CD4-positive, CD25-positive, alpha-beta regulatory T cell (primary cell): ENCODE measurements around the gene DBI. TPM values are rescaled to one million over a fixed set of nuclear protein-coding genes. Genes with fewer than 3 reads are reported as not detected.
A peak's percentile ranks its signal among the peaks of the same experiment; 100 is the strongest.
"Not testable (repeated sequence)": the region's sequence is repeated elsewhere in the genome, so short reads cannot be mapped to it uniquely, and the experiment has no call there.

ENCODE experiments used
- ATAC-seq, 2 donors: fragments of 150-1000 bp; cut with Tn5 transposase; one replicate each; pipeline ENCODE4 v1.10.0; 2021; ENCODE audit warnings: low read depth in 2 of 2, moderate number of reproducible peaks in 2 of 2, moderate library complexity in 1 of 2
- DNase-seq, 3 donors: peaks; one replicate each; pipeline versions ENCODE4 v3.0.0 to v3.0.0-alpha.2; 2012 to 2022; ENCODE audit warnings: mixed read lengths in 1 of 3
- H3K27ac ChIP-seq: one replicate; pipeline ENCODE4 v1.7.0; 2013; ENCODE audit warnings: mild to moderate bottlenecking, low read length; ENCODE audit not compliant: insufficient read depth, poor library complexity, severe bottlenecking
- H3K27me3 ChIP-seq: one replicate; pipeline ENCODE4 v1.7.0; 2013; ENCODE audit warnings: low read length; ENCODE audit not compliant: control insufficient read depth, insufficient read depth
- H3K36me3 ChIP-seq: one replicate; pipeline ENCODE4 v1.7.0; 2013; ENCODE audit warnings: mild to moderate bottlenecking, low read length, moderate library complexity; ENCODE audit not compliant: control insufficient read depth, insufficient read depth
- H3K4me1 ChIP-seq: 2 replicates; pipeline ENCODE4 v1.7.0; 2013; ENCODE audit warnings: mild to moderate bottlenecking, low read length; ENCODE audit not compliant: insufficient read depth, control insufficient read depth, poor library complexity, severe bottlenecking
- H3K4me3 ChIP-seq: one replicate; pipeline ENCODE4 v1.7.0; 2013; ENCODE audit warnings: low read depth, mild to moderate bottlenecking, low read length, moderate library complexity
- H3K9me3 ChIP-seq, 2 experiments: 1 replicate in 1 of 2; 2 replicates in 1 of 2; pipeline ENCODE4 v1.7.0; 2013; ENCODE audit warnings: low read length in 2 of 2, mild to moderate bottlenecking in 1 of 2, moderate library complexity in 1 of 2; ENCODE audit not compliant: control insufficient read depth in 2 of 2
- H3K27ac Mint-ChIP-seq, 3 donors: one replicate each; pipeline ENCODE4 v1.8.0; 2020 to 2022; ENCODE audit warnings: mild to moderate bottlenecking in 3 of 3, mixed read lengths in 3 of 3, moderate library complexity in 2 of 3
- H3K27me3 Mint-ChIP-seq: one replicate; pipeline ENCODE4 v1.8.0; 2022; ENCODE audit warnings: mild to moderate bottlenecking, mixed read lengths
- H3K36me3 Mint-ChIP-seq: one replicate; pipeline ENCODE4 v1.8.0; 2020; ENCODE audit warnings: mixed read lengths
- H3K4me1 Mint-ChIP-seq, 4 donors: one replicate each; pipeline ENCODE4 v1.8.0; 2020 to 2022; ENCODE audit warnings: mixed read lengths in 4 of 4, mild to moderate bottlenecking in 1 of 4
- H3K4me3 Mint-ChIP-seq, 4 donors: one replicate each; pipeline ENCODE4 v1.8.0; 2020 to 2022; ENCODE audit warnings: mild to moderate bottlenecking in 4 of 4, mixed read lengths in 4 of 4, moderate library complexity in 3 of 4
- H3K9me3 Mint-ChIP-seq, 7 donors: one replicate each; pipeline ENCODE4 v1.8.0; 2020 to 2022; ENCODE audit warnings: mixed read lengths in 7 of 7, mild to moderate bottlenecking in 3 of 7, moderate library complexity in 2 of 7
- polyA plus RNA-seq, 4 donors: library from polyadenylated mRNA; unstranded; fragments of 300-500 nt; fragmentation: Illumina TruSeq; gene quantifications; one replicate each; pipeline ENCODE4 v1.2.3, GENCODE V29; 2021
- total RNA-seq: library from RNA; stranded (reverse); gene quantifications from one replicate; pipeline ENCODE4 v1.2.3, GENCODE V29; 2022

Gene DBI
- total and polyA plus RNA-seq, 5 donors from 2014 or later, result 49.9 to 556 (median 349) TPM

DNA sequence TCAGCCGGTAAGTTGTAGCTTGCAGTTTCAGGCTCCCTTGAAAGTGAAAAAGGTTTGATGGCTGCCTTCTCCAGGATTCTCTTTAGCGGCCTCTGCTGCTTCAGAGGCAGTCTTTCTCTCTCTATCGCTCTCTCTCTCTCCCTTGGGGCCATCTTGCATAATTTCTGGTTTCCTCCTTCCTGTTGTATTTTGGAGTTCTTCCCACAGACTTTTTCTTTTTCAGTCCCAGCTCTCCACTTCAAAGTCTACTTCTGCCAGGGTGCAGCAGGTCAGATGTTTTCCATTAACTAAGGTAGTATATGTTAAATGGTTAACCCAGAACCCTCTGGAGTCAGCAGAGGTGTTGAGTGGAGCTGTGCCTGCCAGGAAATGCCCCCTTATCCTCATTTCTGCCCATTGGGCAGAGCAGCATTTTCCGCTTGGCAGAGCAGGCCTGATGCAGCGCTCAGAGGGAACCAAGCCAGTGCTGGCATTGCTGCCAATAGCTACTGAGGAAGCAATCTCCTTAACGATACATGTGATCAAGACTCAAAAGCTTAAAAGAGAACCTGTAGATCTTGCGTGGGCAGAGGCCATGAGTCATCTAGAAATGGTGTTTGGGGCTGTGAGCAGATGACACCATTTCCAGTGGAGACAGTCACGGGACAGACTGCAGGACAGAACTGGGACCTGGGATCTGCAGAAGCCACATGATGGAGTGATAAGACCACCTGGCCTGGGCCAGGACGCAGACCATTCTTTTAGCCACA lies 20.8 kb downstream of the DBI start:
- ATAC-seq, result no peak
- peaks cover 0 to 3% (median 0%) of the 10 kb centered on the region in 7 donors for H3K9me3 Mint-ChIP-seq
- no peaks in the 10 kb centered on the region for H3K4me1 ChIP-seq

DNA sequence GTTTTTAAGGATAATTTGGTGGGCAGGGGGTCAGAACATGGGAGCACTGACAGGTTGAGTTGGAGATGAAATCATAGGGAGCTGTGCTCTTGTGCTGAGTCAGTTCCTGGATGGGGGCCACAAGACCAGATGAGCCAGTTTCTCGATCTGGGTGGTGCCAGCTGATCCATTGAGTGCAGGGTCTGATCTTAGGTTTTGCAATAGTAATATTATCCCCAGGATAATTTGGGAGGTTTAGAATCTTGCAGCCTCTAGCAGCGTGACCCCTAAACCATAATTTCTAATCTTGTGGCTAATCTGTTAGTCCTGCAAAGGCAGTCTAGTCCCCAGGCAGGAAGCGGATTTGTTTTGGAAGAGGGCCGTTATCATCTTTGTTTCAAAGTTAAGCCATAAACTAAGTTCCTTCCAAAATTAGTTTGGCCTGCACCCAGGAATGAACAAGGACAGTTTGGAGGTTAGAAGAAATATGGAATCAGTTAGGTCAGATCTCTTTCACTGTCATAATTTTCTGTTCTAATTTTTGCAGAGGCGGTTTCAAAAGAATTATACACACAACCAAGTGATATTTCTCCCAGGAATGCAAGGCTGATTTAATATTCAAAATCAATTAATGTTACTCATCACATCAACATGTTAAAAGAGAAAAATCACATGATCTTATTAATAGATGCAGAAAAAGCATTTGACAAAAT lies 23.0 kb downstream of the DBI start:
- Mint-ChIP-seq H3K9me3 (peaks cover 0 to 1% (median 0%) of the 10 kb centered on the region in 7 donors), H3K27ac (no peak overlapping the region), H3K4me1 (peaks cover 0 to 6% (median 0%) of the 10 kb centered on the region in 4 donors), H3K4me3 (no peak overlapping the region), H3K36me3 (no peaks in the 10 kb centered on the region), H3K27me3 (peaks cover 21% of the 10 kb centered on the region)
- no peak for ATAC-seq
- no peak overlapping the region for H3K4me3 ChIP-seq
- DNase-seq, result no peak
- no peaks in the 10 kb centered on the region for H3K9me3 ChIP-seq
- H3K4me1 ChIP-seq, result no peaks in the 10 kb centered on the region
- H3K36me3 ChIP-seq, result no peaks in the 10 kb centered on the region
- no peak overlapping the region for H3K27ac ChIP-seq
- H3K27me3 ChIP-seq, result no peaks in the 10 kb centered on the region

More for the DNA sequence above, 20.8 kb downstream of the DBI start:
- no peaks in the 10 kb centered on the region for H3K36me3 Mint-ChIP-seq
- peaks cover 17% of the 10 kb centered on the region for H3K27me3 Mint-ChIP-seq
- H3K27ac Mint-ChIP-seq, result peak overlapping the region in 1 of 3 donors; percentile 7
- H3K4me3 Mint-ChIP-seq, result no peak overlapping the region
- H3K4me3 ChIP-seq, result no peak overlapping the region
- no peaks in the 10 kb centered on the region for H3K36me3 ChIP-seq
- H3K9me3 ChIP-seq, result no peaks in the 10 kb centered on the region
- peaks cover 0 to 6% (median 0%) of the 10 kb centered on the region in 4 donors for H3K4me1 Mint-ChIP-seq
- no peak for DNase-seq
- no peak overlapping the region for H3K27ac ChIP-seq
- H3K27me3 ChIP-seq, result no peaks in the 10 kb centered on the region

DNA sequence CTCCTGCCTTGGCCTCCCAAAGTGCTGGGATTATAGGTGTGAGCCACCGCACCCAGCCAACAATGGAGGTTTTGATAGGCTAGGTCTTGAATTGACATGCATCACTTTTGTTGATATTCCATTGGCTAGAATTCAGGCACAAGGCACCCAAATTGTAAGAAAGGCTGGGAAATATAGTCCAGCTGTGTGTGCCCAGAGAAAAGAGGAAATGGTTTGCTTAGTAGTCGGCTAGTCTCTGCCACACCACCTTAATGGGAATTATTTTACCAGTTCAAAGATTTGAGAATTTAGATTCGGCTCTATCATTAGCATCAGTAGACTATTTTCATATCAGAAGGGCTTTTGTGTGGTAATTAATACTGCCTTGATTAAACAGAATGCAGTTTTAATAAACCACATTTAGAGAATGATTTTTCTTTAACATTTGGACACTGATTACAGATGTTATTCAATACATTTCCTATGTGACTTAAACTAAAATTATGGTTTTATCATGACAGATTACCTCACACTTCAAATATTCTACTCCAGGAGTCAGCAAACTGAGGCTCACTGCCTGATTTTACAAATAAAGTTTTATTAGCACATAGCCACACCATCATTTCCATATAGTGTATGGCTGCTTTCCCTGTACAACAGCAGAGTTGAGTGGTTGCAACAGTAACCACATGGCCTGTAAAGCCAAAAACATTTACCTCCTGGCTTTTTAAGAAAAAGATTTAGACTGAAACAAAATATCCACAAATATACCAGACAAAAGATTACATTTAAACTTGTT lies 27.4 kb downstream of the DBI start:
- Histone ChIP-seq H3K27ac (no peak overlapping the region), H3K9me3 (no peaks in the 10 kb centered on the region), H3K36me3 (no peaks in the 10 kb centered on the region), H3K27me3 (no peaks in the 10 kb centered on the region), H3K4me1 (no peaks in the 10 kb centered on the region), H3K4me3 (no peak overlapping the region)
- H3K4me1 Mint-ChIP-seq, result no peaks in the 10 kb centered on the region
- H3K4me3 Mint-ChIP-seq, result no peak overlapping the region
- no peaks in the 10 kb centered on the region for H3K36me3 Mint-ChIP-seq
- peaks cover 15% of the 10 kb centered on the region for H3K27me3 Mint-ChIP-seq
- ATAC-seq, result no peak
- H3K9me3 Mint-ChIP-seq, result peaks cover 0 to 1% (median 0%) of the 10 kb centered on the region in 7 donors
- H3K27ac Mint-ChIP-seq, result no peak overlapping the region
- DNase-seq, result no peak

DNA sequence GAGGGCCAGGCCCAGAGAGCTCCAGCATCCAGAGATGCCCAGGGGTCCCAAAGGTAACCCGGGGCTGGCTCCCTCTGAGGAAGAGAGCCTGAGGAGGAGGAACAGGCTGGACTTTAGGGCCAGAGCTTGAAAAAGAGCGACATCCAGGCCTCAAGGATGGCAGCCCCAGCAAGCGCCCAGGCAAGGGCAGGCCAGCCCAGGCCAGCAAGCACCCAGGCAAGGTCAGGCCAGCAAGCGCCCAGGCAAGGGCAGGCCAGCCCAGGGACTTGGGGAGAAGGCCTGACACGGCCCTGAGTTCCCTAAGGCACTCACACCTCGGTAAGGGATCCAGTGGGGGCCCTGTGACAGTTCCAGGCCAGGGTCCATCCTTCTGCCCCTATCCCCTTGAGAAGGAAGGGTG lies 30.4 kb downstream of the DBI start:
- H3K9me3 ChIP-seq, result no peaks in the 10 kb centered on the region
- no peaks in the 10 kb centered on the region for H3K4me1 ChIP-seq
- H3K9me3 Mint-ChIP-seq, result no peaks in the 10 kb centered on the region
- DNase-seq (no peak), ATAC-seq (no peak)
- no peaks in the 10 kb centered on the region for H3K27me3 ChIP-seq
- H3K27ac Mint-ChIP-seq, result no peak overlapping the region
- no peak overlapping the region for H3K4me3 ChIP-seq
- H3K36me3 Mint-ChIP-seq, result no peaks in the 10 kb centered on the region
- peaks cover 11% of the 10 kb centered on the region for H3K27me3 Mint-ChIP-seq
- H3K4me1 Mint-ChIP-seq, result peaks cover 0 to 1% (median 0%) of the 10 kb centered on the region in 4 donors
- H3K27ac ChIP-seq, result no peak overlapping the region
- H3K36me3 ChIP-seq, result no peaks in the 10 kb centered on the region
- H3K4me3 Mint-ChIP-seq, result no peak overlapping the region

DNA sequence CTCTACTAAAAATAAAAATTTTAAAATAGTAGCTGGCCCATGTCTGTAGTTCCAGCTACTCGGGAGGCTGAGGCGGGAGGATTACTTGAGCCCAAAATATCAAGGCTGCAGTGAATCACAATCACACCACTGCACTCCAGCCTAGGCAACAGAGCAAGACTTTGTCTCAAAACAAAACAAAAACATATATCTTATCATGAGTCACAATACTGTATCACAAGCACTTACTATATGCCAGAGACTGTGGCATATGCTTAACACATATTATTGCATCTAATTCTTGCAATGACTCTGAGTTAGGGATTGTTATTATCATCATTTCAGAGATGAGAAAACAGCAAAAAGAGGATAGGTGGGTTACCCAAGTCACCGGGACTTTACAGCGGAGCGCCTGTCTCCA lies 35.3 kb downstream of the DBI start:
- peaks cover 0 to 2% (median 0%) of the 10 kb centered on the region in 7 donors for H3K9me3 Mint-ChIP-seq
- no peak for ATAC-seq

DNA sequence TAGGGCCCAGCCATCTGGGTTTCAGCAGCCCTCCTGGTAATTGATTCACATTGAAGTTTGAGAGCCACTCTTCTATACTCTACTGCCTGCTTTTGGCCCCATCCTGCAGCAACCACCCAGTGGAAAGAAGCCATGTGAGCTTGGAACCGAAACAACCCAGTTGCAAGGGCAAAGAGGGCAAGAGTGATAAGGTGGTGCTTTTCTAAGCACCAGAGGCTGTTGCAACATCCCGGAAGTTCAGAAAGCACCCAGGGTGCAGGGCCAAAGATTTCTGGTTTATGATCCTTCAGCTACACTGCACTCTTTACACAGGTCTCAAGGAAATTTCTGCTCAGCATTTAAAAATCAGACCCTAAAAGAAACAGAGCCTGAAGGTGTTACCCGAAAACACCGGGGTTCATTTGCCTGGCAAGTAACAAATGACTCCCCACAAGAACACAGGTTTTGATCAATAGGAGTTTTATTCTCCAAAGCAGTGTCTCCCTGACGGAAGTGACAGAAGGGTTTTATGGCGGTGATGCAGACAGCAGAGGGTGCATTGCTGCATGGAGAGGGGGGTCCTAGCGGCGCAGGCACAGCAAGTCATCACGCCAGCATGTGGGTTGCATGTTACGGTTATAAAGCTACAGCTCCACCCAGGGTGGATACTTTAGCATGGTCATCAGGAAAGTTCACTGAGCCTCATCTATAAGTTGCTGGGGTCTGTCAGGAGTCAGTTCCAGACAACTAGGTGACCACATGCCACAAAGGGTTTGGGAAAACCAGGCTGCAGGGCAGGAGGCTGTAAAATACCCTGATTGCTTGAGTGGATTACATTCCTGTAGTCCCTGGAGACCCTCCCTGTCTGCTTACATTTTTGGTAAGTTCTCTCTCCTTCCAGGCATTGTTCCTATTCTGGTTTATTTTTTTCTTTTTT lies 36.1 kb downstream of the DBI start:
- H3K4me3 Mint-ChIP-seq, result no peak overlapping the region
- peaks cover 0 to 1% (median 0%) of the 10 kb centered on the region in 4 donors for H3K4me1 Mint-ChIP-seq
- Histone ChIP-seq H3K36me3 (no peaks in the 10 kb centered on the region), H3K9me3 (no peaks in the 10 kb centered on the region), H3K4me1 (no peaks in the 10 kb centered on the region), H3K4me3 (no peak overlapping the region), H3K27me3 (no peaks in the 10 kb centered on the region), H3K27ac (no peak overlapping the region)
- peaks cover 0 to 2% (median 0%) of the 10 kb centered on the region in 7 donors for H3K9me3 Mint-ChIP-seq
- ATAC-seq (no peak), DNase-seq (no peak)
- H3K36me3 Mint-ChIP-seq, result no peaks in the 10 kb centered on the region
- peaks cover 5% of the 10 kb centered on the region for H3K27me3 Mint-ChIP-seq
- no peak overlapping the region for H3K27ac Mint-ChIP-seq

More for the DNA sequence above, 35.3 kb downstream of the DBI start:
- no peaks in the 10 kb centered on the region for H3K36me3 ChIP-seq
- Mint-ChIP-seq H3K27me3 (peaks cover 5% of the 10 kb centered on the region), H3K4me3 (no peak overlapping the region), H3K36me3 (no peaks in the 10 kb centered on the region), H3K27ac (peak overlapping the region in 1 of 3 donors; percentile 52), H3K4me1 (peaks cover 0 to 1% (median 0%) of the 10 kb centered on the region in 4 donors)
- DNase-seq, result no peak
- H3K27ac ChIP-seq, result no peak overlapping the region
- H3K27me3 ChIP-seq, result no peaks in the 10 kb centered on the region
- H3K4me3 ChIP-seq, result no peak overlapping the region
- H3K4me1 ChIP-seq, result no peaks in the 10 kb centered on the region
- H3K9me3 ChIP-seq, result no peaks in the 10 kb centered on the region

DNA sequence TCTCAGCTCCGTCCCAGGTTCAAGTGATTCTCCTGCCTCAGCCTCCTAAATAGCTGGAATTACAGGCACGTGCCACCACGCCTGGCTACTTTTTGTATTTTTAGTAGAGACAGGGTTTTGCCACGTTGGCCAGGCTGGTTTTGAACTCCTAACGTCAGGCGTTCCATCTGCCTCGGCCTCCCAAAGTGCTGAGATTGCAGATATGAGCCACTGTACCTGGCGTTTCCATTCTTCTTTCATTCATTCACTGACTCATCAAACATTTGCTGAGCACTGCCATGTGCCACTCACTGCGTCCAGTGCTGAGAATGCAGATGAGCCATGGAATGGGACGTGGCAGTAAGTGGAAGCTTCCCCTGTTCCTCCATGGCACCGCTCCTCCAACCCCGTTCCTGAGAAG lies 36.8 kb downstream of the DBI start:
- H3K9me3 ChIP-seq, ATAC-seq, H3K4me3 Mint-ChIP-seq, H3K27ac ChIP-seq, H3K9me3 Mint-ChIP-seq, H3K4me3 ChIP-seq, H3K27ac Mint-ChIP-seq, H3K4me1 ChIP-seq, H3K36me3 Mint-ChIP-seq, H3K36me3 ChIP-seq, H3K27me3 ChIP-seq, DNase-seq, H3K4me1 Mint-ChIP-seq, H3K27me3 Mint-ChIP-seq: not testable (repeated sequence)
